Loucy (cell line): ENCODE data around the gene CDH24.

Experiments
- H2AFZ ChIP-seq: fragments of 200-600 bp; sonication (generic); 2 replicates; pipeline ENCODE4 v1.6.0; 2016; ENCODE audit warnings: antibody characterized with exemption, mild to moderate bottlenecking, low read length, moderate library complexity
- H3F3A ChIP-seq: fragments of 200-600 bp; 2 replicates; pipeline ENCODE4 v1.6.0; 2016; ENCODE audit warnings: antibody characterized with exemption, low read depth, mild to moderate bottlenecking
- H3K27me3 ChIP-seq: fragments of 200-600 bp; sonication (generic); 2 replicates; pipeline ENCODE4 v1.6.1; 2014; ENCODE audit warnings: low read length, mild to moderate bottlenecking; ENCODE audit not compliant: insufficient read depth, poor library complexity, severe bottlenecking
- H3K36me3 ChIP-seq: fragments of 200-600 bp; sonication (generic); 2 replicates; pipeline ENCODE4 v1.6.1; 2016; ENCODE audit warnings: low read length; ENCODE audit not compliant: insufficient read depth
- H3K4me1 ChIP-seq: fragments of 200-600 bp; sonication (generic); 2 replicates; pipeline ENCODE4 v1.5.1; 2014; ENCODE audit warnings: low read length, mild to moderate bottlenecking; ENCODE audit not compliant: insufficient read depth, poor library complexity, severe bottlenecking
- H3K4me2 ChIP-seq: fragments of 200-600 bp; sonication (generic); 2 replicates; pipeline ENCODE4 v1.6.0; 2014; ENCODE audit warnings: antibody characterized with exemption, low read length, low read depth, mild to moderate bottlenecking; ENCODE audit not compliant: poor library complexity, severe bottlenecking
- H3K4me3 ChIP-seq: fragments of 200-600 bp; sonication (generic); 2 replicates; pipeline ENCODE4 v1.5.1; 2014; ENCODE audit warnings: low read length, mild to moderate bottlenecking, mixed read lengths; ENCODE audit not compliant: poor library complexity, severe bottlenecking
- H3K79me2 ChIP-seq: fragments of 200-600 bp; sonication (generic); 2 replicates; pipeline ENCODE4 v1.6.1; 2014; ENCODE audit warnings: low read length; ENCODE audit not compliant: insufficient read depth
- H3K9ac ChIP-seq: fragments of 200-600 bp; sonication (generic); 2 replicates; pipeline ENCODE4 v1.6.0; 2014; ENCODE audit warnings: mild to moderate bottlenecking, low read depth, low read length, moderate library complexity; ENCODE audit not compliant: poor library complexity, severe bottlenecking
- H3K9me2 ChIP-seq: fragments of 200-600 bp; sonication (generic); replicated peaks from 2 replicates; pipeline ENCODE4 v1.6.1; 2016; ENCODE audit warnings: low read depth, low read length, mixed read lengths
- H3K9me3 ChIP-seq: fragments of 200-600 bp; sonication (generic); 2 replicates; pipeline ENCODE4 v1.6.1; 2014; ENCODE audit warnings: mild to moderate bottlenecking, antibody characterized with exemption, low read length, low read depth; ENCODE audit not compliant: insufficient read depth
- H4K20me1 ChIP-seq: fragments of 200-600 bp; sonication (generic); 2 replicates; pipeline ENCODE4 v1.6.0; 2014; ENCODE audit warnings: antibody characterized with exemption, low read length, mild to moderate bottlenecking; ENCODE audit not compliant: insufficient read depth, poor library complexity, severe bottlenecking
- EZH2phosphoT487 ChIP-seq: fragments of 200-600 bp; IDR thresholded peaks from 2 replicates; pipeline ENCODE4 v1.6.1; 2018; ENCODE audit warnings: antibody characterized with exemption, mild to moderate bottlenecking, moderate library complexity, borderline replicate concordance
- TF ChIP-seq, protein P1 (sequence below): fragments of 200-600 bp; sonication (generic); conservative IDR thresholded peaks from 2 replicates; pipeline ENCODE4 v1.5.1; 2014; ENCODE audit warnings: mild to moderate bottlenecking, antibody characterized with exemption, low read length

The CDH24 gene

GRCh38 chr14:22997676-22998323 is 59.5 kb downstream of the CDH24 start:
- no peaks in the 10 kb centered on the region for H3K36me3 ChIP-seq
- no peak for TF ChIP-seq EZH2phosphoT487
- TF ChIP-seq, protein P1, sequence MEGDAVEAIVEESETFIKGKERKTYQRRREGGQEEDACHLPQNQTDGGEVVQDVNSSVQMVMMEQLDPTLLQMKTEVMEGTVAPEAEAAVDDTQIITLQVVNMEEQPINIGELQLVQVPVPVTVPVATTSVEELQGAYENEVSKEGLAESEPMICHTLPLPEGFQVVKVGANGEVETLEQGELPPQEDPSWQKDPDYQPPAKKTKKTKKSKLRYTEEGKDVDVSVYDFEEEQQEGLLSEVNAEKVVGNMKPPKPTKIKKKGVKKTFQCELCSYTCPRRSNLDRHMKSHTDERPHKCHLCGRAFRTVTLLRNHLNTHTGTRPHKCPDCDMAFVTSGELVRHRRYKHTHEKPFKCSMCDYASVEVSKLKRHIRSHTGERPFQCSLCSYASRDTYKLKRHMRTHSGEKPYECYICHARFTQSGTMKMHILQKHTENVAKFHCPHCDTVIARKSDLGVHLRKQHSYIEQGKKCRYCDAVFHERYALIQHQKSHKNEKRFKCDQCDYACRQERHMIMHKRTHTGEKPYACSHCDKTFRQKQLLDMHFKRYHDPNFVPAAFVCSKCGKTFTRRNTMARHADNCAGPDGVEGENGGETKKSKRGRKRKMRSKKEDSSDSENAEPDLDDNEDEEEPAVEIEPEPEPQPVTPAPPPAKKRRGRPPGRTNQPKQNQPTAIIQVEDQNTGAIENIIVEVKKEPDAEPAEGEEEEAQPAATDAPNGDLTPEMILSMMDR = no peak
- no peak overlapping the region for H3K4me3 ChIP-seq
- no peak overlapping the region for H3K4me2 ChIP-seq
- H3F3A ChIP-seq = no peaks in the 10 kb centered on the region
- no peaks in the 10 kb centered on the region for H3K9me2 ChIP-seq
- no peak overlapping the region for H2AFZ ChIP-seq
- H3K9ac ChIP-seq = no peak overlapping the region
- H4K20me1 ChIP-seq = no peaks in the 10 kb centered on the region
- no peaks in the 10 kb centered on the region for H3K79me2 ChIP-seq
- H3K4me1 ChIP-seq = peaks cover 3% of the 10 kb centered on the region
- H3K27me3 ChIP-seq = no peaks in the 10 kb centered on the region
- H3K9me3 ChIP-seq = no peaks in the 10 kb centered on the region
